Measurements from ENCODE around the gene MARK2.
A peak's percentile ranks its signal among the peaks of the same experiment; 100 is the strongest.

The MARK2 gene

GRCh38 chr11:63884196-63884932 lies 45.5 kb downstream of the MARK2 start:
- DNase-seq: peak in 1 of 3 donors; percentile 51

GRCh38 chr11:63887386-63887999 lies 48.6 kb downstream of the MARK2 start:
- DNase-seq: no peak

GRCh38 chr11:63888170-63889086 lies 49.5 kb downstream of the MARK2 start:
- peak; percentile 82 to 83 (median 83) for DNase-seq

- no peak for DNase-seq
These were observed 50.4 kb downstream of the MARK2 start for GRCh38 chr11:63889344-63889743.

- DNase-seq: no peak
These were observed 51.5 kb downstream of the MARK2 start for GRCh38 chr11:63890368-63890767.

- peak in 2 of 3 donors; percentile 23 to 44 for DNase-seq
These were observed 53.3 kb downstream of the MARK2 start for GRCh38 chr11:63892228-63892627.

GRCh38 chr11:63893355-63893754 lies 54.4 kb downstream of the MARK2 start:
- no peak for DNase-seq

GRCh38 chr11:63896071-63896470 lies 57.2 kb downstream of the MARK2 start:
- no peak for DNase-seq

GRCh38 chr11:63897459-63898146 lies 58.7 kb downstream of the MARK2 start:
- DNase-seq: no peak

GRCh38 chr11:63901660-63902059 lies 62.8 kb downstream of the MARK2 start:
- DNase-seq: no peak

- DNase-seq: no peak
These were observed 65.0 kb downstream of the MARK2 start for GRCh38 chr11:63903884-63904283.

GRCh38 chr11:63904743-63905142 lies 65.8 kb downstream of the MARK2 start:
- DNase-seq: no peak

- DNase-seq: no peak
These were observed 66.3 kb downstream of the MARK2 start for GRCh38 chr11:63905179-63905578.

GRCh38 chr11:63906087-63906486 lies 67.2 kb downstream of the MARK2 start:
- DNase-seq: no peak

GRCh38 chr11:63906585-63906984 lies 67.7 kb downstream of the MARK2 start:
- peak; percentile 32 to 72 (median 49) for DNase-seq

GRCh38 chr11:63907063-63907462 lies 68.2 kb downstream of the MARK2 start:
- no peak for DNase-seq

GRCh38 chr11:63907808-63908530 lies 69.1 kb downstream of the MARK2 start:
- DNase-seq: no peak

GRCh38 chr11:63908631-63909401 lies 69.9 kb downstream of the MARK2 start:
- no peak for DNase-seq

GRCh38 chr11:63909591-63910506 lies 70.9 kb downstream of the MARK2 start:
- no peak for DNase-seq

- no peak for DNase-seq
These were observed 71.8 kb downstream of the MARK2 start for GRCh38 chr11:63910675-63911074.
